Neural progenitor cell (in vitro differentiated cells): ENCODE data around the gene RASAL3.

ENCODE experiments used
- CTCF ChIP-seq: fragments of 200-600 bp; sonication (generic); IDR thresholded peaks from 2 replicates; pipeline ENCODE4 v1.5.1; 2017; ENCODE audit warnings: antibody characterized with exemption, mild to moderate bottlenecking
- EZH2 ChIP-seq: fragments of 200-600 bp; sonication (generic); IDR thresholded peaks from 2 replicates; pipeline ENCODE4 v1.6.1; 2017; ENCODE audit warnings: antibody characterized with exemption, mild to moderate bottlenecking, moderate library complexity
- EZH2phosphoT487 ChIP-seq: fragments of 200-600 bp; sonication (generic); IDR thresholded peaks from 2 replicates; pipeline ENCODE4 v1.6.1; 2017; ENCODE audit warnings: antibody characterized with exemption

GRCh38 chr19:15439078-15439799, 25.1 kb downstream of the RASAL3 start:
- TF ChIP-seq CTCF = no peak
- no peak for TF ChIP-seq EZH2
- TF ChIP-seq EZH2phosphoT487 = no peak
